ENCODE measurements around the gene REEP3. TPM values are rescaled to one million over a fixed set of nuclear protein-coding genes. Genes with fewer than 3 reads are reported as not detected.
"Not testable (repeated sequence)": the region's sequence is repeated elsewhere in the genome, so short reads cannot be mapped to it uniquely, and the experiment has no call there.

REEP3 gene
- polyA plus RNA-seq, 10 donors = 15.2 to 21.5 (median 18.2) TPM

- no peak for DNase-seq
These were observed 140.1 kb downstream of the REEP3 start for GRCh38 chr10:63661347-63661746.

DNA sequence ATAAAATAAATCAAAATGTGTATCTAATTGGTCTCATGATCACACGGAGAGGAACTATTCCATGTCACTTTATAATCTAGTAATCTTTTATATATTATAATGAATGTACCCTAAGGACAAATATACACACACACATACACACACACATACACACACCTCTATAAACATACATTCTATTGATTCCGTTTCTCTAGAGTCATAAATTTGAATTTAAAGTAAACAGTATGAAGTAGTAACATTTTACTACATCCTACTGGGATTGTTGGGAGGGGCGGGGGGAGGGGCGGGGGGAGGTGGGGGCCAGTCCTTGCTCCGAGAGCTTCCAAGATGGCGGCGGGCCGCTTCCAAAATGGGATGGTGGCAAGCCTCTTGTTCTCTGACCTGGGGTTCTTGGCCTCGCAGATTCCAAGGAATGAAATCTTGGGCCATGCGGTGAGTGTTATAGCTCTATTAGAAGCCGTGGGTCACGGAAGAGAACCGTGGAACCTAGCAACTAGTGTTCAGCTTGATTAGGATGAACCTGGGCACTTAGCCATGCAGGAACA is 143.2 kb downstream of the REEP3 start:
- no peak for DNase-seq

DNA sequence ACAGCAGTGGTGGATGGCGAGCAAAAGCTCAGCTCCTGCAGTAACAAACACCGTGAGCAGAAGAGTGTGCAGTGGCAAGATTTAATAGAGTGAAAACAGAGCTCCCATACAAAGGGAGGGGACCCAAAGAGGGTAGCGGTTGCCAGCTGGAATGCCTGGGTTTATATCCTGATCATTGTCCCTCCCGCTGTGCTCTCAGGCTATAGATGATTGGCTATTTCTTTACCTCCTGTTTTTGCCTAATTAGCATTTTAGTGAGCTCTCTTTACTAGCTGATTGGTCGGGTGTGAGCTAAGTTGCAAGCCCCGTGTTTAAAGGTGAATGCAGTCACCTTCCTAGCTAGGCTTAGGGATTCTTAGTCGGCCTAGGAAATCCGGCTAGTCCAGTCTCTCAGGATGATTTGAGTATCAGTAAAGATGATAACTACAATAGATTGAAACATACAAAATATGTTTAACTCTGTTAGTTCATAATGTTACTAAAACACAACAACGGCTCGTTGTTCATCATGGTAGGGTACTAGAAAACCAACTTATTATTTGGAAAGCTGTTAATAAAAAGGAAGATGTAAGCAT is 143.9 kb downstream of the REEP3 start:
- not testable (repeated sequence) for DNase-seq

GRCh38 chr10:63665670-63666134 is 144.5 kb downstream of the REEP3 start:
- DNase-seq = no peak

DNA sequence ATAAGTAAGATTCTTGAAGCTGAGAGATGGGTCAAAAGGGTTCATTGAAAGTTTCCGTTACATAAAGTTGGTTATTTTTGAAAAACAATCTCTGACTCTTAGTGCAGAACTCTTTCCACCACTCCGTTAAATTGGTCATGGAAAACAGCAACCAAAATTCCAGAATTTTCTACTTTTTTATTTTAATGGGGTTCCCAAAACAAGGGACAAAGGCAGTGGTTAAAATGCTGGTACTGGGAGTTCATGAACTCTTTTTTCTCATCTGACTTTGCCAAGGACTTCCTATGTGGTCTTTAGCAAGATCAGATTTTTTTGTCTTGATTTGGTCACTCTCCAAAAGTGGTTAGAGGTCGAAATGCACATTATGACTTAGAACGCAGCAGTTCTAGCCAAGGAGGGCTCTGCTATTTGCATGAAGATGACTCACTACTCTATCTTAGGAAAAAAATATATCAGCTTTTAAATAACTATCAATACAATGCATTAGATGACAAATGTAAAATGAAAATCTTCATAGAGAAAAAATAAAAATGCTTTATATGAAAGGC is 145.7 kb downstream of the REEP3 start:
- peak; percentile 43 to 76 (median 69) for DNase-seq

- DNase-seq = no peak
These were observed 146.6 kb downstream of the REEP3 start for GRCh38 chr10:63667596-63668480.

DNA sequence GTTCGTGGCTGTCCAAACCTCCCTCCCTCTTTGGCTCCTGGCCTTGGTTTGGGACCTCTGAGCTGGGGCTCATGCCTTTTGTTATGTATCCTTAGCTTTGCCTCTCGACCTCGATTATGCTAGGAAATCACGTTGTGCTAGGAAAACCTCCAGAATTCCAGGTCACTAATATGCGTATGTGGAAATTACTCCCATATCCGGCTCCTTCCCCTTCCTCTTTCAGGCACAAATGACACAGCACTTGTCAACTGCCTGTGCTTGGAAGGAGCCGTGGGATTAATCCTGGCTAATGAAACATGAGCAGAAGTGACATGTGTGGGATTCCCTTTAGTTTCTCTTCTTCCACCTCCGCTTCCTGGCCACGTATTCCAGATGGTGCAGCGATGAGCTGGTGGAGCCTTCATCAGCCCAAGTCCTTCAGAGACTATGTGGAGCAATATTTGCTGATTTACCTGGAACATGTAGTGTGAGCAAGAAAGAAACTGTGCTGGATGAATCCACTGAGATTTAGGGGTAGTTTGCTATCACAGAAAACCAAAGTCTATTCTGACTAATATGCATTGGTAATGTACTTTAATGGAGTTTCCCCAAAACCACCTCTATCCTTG is 149.2 kb downstream of the REEP3 start:
- peak in 1 of 3 donors; percentile 64 for DNase-seq

- DNase-seq = peak in 2 of 3 donors; percentile 79 to 88
These were observed 150.2 kb downstream of the REEP3 start for GRCh38 chr10:63671317-63671937.

- DNase-seq = no peak
These were observed 151.3 kb downstream of the REEP3 start for GRCh38 chr10:63672491-63672890.

- DNase-seq = no peak
These were observed 152.0 kb downstream of the REEP3 start for GRCh38 chr10:63673246-63673645.

- DNase-seq = no peak
These were observed 152.6 kb downstream of the REEP3 start for GRCh38 chr10:63673846-63674245.

Other genes starting within 250 kb of the REEP3 start
- gene JMJD1C, start 55.4 kb upstream of the REEP3 start, polyA plus RNA-seq (ENCODE audit: insufficient read length in 10 of 10) = 100 to 1,000 TPM in 2 of 10 donors, 10 to 100 TPM in 8; 61.1 to 104 (median 75.2) TPM

Data from muscle of back (tissue), 11 donors.